RWPE1 (cell line): Measurements from ENCODE around the gene PDXP.
A peak's percentile ranks its signal among the peaks of the same experiment; 100 is the strongest.
"Not testable (repeated sequence)": the region's sequence is repeated elsewhere in the genome, so short reads cannot be mapped to it uniquely, and the experiment has no call there.

ENCODE experiments used
- CTCF ChIA-PET: fragments of 350-600 bp; sonication (Branson Sonifier 250); formaldehyde crosslinking; extraction: SDS; loops from one replicate; lab custom pipeline; 2021; lab: Yijun Ruan, JAX
- POLR2A ChIA-PET: fragments of 400-600 bp; formaldehyde crosslinking; extraction: SDS; loops from one replicate; lab custom pipeline; 2020; ENCODE audit warnings: antibody characterized with exemption; ENCODE audit not compliant: low non-redundant PET; lab: Yijun Ruan, JAX
- DNase-seq: peaks from one replicate; pipeline ENCODE4 v3.0.0; 2012; ENCODE audit warnings: low spot score
- H3K27ac ChIP-seq: fragments of 450-650 bp; 2 replicates; pipeline ENCODE4 v1.5.1; 2017
- TF ChIP-seq, protein P1 (sequence below): fragments of 450-650 bp; conservative IDR thresholded peaks from 2 replicates; pipeline ENCODE4 v1.5.1; 2017; ENCODE audit warnings: low read depth, mild to moderate bottlenecking

Gene PDXP, protein sequence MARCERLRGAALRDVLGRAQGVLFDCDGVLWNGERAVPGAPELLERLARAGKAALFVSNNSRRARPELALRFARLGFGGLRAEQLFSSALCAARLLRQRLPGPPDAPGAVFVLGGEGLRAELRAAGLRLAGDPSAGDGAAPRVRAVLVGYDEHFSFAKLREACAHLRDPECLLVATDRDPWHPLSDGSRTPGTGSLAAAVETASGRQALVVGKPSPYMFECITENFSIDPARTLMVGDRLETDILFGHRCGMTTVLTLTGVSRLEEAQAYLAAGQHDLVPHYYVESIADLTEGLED

DNA sequence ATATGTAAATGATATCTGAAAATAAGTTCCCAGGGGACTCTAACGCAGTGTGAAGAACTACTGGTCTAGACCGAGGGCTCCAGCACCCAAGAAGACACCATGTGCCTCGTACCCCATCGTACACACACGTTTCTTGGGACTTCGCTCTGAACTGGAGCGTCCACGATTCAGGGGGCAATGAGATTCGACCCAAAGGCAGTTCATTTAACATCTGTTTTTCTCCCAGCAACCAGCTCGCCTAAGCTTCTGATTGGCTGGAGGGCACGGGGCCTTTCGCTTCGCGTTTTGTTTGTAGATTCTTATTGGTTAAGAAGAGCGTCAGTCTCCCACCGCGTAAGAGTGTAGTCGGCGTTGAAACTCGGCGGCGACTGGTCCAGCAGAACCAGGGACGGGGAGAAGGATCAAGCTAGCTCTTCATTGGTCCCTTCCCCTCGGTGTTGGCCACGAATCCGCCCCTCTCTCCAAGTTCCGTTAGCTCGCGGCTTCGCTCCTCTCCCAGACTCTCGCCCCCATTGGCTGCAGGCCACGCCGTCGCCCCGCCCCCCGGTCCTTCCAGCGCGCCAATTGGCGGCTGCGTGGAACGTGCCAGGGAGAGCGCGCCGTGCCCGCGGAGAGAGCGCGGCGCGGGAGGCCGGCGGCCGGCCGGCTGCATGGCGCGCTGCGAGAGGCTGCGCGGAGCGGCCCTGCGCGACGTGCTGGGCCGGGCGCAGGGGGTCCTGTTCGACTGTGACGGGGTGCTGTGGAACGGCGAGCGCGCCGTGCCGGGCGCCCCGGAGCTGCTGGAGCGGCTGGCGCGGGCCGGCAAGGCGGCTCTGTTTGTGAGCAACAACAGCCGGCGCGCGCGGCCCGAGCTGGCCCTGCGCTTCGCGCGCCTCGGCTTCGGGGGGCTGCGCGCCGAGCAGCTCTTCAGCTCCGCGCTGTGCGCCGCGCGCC is at the start of gene PDXP:
TSS of gene PDXP (plus strand) at position 591 of the 933 bp plus-strand sequence. CDS start at position 651, 60 bp downstream.
- POLR2A ChIA-PET = interaction anchor here (0.8 to 1.0 kb wide), 2 partner anchors 17 to 76 kb away, joined by 3 read pairs; partner anchors contain the start of gene LGALS1
- CTCF ChIA-PET = interaction anchor here (0.6 to 1.9 kb wide), 2 partner anchors 15 to 342 kb away, joined by 3 to 6 read pairs; no protein-coding TSS in a partner anchor
- DNase-seq = peak; percentile 97
- TF ChIP-seq, protein P1, sequence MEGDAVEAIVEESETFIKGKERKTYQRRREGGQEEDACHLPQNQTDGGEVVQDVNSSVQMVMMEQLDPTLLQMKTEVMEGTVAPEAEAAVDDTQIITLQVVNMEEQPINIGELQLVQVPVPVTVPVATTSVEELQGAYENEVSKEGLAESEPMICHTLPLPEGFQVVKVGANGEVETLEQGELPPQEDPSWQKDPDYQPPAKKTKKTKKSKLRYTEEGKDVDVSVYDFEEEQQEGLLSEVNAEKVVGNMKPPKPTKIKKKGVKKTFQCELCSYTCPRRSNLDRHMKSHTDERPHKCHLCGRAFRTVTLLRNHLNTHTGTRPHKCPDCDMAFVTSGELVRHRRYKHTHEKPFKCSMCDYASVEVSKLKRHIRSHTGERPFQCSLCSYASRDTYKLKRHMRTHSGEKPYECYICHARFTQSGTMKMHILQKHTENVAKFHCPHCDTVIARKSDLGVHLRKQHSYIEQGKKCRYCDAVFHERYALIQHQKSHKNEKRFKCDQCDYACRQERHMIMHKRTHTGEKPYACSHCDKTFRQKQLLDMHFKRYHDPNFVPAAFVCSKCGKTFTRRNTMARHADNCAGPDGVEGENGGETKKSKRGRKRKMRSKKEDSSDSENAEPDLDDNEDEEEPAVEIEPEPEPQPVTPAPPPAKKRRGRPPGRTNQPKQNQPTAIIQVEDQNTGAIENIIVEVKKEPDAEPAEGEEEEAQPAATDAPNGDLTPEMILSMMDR = no peak
- peak within 1 kb of the TSS; percentile 80 for H3K27ac ChIP-seq

DNA sequence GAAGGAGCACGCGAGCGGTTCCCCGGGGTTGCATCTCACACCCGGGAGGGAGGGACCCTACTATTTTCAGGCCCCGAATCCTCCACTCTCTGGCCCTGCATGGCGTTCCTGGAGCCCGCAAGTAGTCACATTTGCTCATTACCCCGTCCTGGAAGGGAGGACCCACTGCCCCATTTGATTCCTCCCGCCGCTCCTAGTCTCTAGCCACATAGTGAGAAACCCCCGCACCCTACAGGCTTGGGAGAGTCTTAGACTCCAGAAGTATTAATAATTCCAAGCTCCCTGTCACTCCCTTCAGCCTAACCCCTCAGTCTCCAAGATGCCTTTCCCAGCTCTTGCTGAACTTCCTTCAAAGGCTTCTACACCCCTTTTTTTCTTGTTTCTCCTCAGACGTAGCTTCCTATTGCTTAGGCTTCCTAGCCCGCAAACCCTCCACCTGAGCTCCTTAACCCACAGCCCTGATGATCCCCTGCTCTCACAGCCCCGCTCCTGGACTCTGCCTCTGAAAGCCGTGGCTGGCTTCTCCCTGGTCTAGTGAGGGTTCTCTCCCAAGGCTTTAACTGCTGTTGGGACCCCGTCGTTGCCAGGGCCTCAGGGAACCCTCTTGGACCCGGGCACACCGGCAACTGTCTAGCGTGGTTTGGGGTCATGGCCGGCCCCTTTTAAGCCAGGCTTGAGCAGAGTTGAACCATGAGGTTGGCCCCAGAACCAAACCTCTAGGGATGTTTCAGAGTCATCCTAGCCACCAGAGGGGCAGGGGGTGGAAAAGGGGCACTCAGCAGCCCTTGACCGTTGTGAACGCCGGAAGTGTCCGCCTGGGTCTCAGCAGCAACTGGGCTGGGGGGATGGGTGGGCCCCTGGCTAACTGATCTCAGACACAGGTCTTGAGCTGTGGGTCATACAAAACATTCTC is 49.0 kb upstream of the PDXP start:
- TF ChIP-seq, protein P1 = no peak
- CTCF ChIA-PET = interaction anchor here (0.6 kb wide), 1 partner anchor 889 kb away, joined by 3 read pairs; no protein-coding TSS in a partner anchor
- peak; percentile 32 for DNase-seq
- POLR2A ChIA-PET = interaction anchor here (0.5 to 0.6 kb wide), 2 partner anchors 31 to 176 kb away, joined by 4 to 6 read pairs; no protein-coding TSS in a partner anchor
- peak overlapping the region; percentile 96 for H3K27ac ChIP-seq

DNA sequence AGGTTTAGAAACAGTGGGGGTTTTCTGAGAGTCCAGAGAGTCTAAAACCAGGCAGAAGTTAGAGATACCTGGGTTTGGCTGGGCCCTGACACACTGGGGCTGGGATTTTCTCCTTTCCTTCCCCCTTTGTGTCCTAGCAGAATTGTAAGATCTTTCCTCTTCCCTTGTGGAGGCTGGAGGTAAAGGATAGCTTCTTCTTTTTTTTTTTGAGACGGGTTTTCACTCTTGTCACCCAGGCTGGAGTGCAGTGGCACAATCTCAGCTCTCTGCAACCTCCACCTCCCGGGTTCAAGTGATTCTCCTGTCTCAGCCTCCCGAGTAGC is 48.4 kb upstream of the PDXP start:
- not testable (repeated sequence) for DNase-seq
- ChIA-PET CTCF (interaction anchor here (0.6 to 0.7 kb wide), 2 partner anchors 13 to 889 kb away, joined by 3 to 5 read pairs; no protein-coding TSS in a partner anchor), POLR2A (interaction anchor here (0.6 kb wide), 1 partner anchor 31 kb away, joined by 6 read pairs; no protein-coding TSS in a partner anchor)
- H3K27ac ChIP-seq = peak overlapping the region; percentile 96

DNA sequence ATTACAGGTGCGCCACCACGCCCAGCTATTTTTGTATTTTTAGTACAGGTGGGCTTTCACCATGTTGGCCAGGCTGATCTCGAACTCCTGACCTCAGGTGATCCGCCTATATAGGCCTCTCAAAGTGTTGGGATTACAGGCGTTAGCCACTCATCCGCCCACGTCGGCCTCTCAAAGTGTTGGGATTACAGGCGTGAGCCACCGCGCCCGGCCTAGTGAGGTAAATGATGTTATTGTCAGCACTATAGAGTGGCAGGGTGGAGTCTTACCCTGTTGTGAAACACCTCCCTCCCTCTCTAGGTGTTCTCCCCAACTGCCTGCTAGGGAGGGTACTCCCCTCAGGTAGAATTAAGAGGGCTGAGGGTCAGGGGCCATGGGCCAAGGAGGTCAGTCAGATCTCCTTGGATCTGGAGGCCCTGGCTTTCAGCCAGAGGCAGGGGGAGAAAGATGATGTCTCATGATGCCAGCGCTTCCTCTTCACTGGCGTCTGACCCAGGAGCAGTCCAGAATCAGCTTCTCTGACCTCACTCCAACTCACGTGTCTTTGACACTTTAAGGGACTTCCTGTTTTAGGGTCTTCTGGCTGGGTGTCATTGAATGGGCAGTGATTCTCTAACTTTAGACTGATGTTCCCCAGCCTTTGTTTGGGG is 47.9 kb upstream of the PDXP start:
- CTCF ChIA-PET = interaction anchor here (0.7 kb wide), 1 partner anchor 13 kb away, joined by 5 read pairs; no protein-coding TSS in a partner anchor
- POLR2A ChIA-PET = no interaction called here
- H3K27ac ChIP-seq = peak overlapping the region; percentile 96

DNA sequence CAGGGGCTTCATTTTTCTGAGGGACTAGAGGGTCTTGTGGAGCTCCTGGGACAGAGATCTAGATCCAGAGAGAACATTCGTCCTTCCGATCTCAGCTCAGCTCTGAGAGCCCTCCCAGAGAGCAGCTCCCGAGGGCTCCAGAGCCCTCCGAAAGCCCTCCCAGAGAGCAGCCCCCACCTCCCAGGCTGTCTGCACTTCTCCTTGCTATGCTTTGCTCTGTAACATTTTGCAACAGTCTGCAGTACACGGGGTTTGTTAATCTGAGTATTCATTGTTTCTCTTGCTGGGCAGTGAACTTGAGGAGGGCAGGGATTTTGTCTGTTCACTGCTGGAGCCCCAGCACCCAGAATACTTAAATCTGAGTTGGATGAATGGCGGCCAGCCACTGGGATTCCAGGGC is 47.3 kb upstream of the PDXP start:
- TF ChIP-seq, protein P1 = no peak
- CTCF ChIA-PET = no interaction called here
- POLR2A ChIA-PET = no interaction called here
- no peak for DNase-seq
- H3K27ac ChIP-seq = peak overlapping the region; percentile 96

More for the DNA sequence above, 47.9 kb upstream of the PDXP start:
- no peak for DNase-seq
- TF ChIP-seq, protein P1 = no peak
